OCI-LY3 (cell line): ENCODE data around the gene ADGRG1.

Source experiments
- CTCF ChIP-seq: fragments of 200-600, 300-600 bp; sonication (generic); IDR thresholded peaks from 2 replicates; pipeline ENCODE4 v1.5.1; 2014; ENCODE audit warnings: antibody characterized with exemption, low read length, low read depth
- EZH2phosphoT487 ChIP-seq: fragments of 200-600 bp; shearing (Covaris generic); IDR thresholded peaks from 2 replicates; pipeline ENCODE4 v1.6.1; 2018; ENCODE audit warnings: antibody characterized with exemption, mixed run types, low read depth

- TF ChIP-seq CTCF (no peak), EZH2phosphoT487 (no peak)
Measured at GRCh38 chr16:57689762-57690558, 61.5 kb downstream of the ADGRG1 start.
